ENCODE data around the gene LSM7. TPM values are rescaled to one million over a fixed set of nuclear protein-coding genes. Genes with fewer than 3 reads are reported as not detected.

Gene LSM7
- total and polyA plus RNA-seq, 8 donors = 59.3 to 104 (median 96.0) TPM

GRCh38 chr19:2319551-2319950 is 8.8 kb downstream of the LSM7 start:
- H3K36me3 ChIP-seq = peaks cover 0 to 35% of the 10 kb centered on the region in 2 donors
- peaks cover 0 to 7% of the 10 kb centered on the region in 2 donors for H3K9me3 ChIP-seq
- ATAC-seq = no peak
- intact Hi-C loops (cut with DNase I) = no loop called here
- H3K27me3 ChIP-seq = no peaks in the 10 kb centered on the region
- TF ChIP-seq CTCF (IDR thresholded peaks at IDR 0.05) = no peak
- no peak overlapping the region for H3K4me3 ChIP-seq
- H3K27ac ChIP-seq = no peak overlapping the region
- H3K4me1 ChIP-seq = peaks cover 0 to 9% of the 10 kb centered on the region in 2 donors
- peak in 1 of 4 donors; percentile 65 for DNase-seq

- peaks cover 0 to 29% of the 10 kb centered on the region in 2 donors for H3K36me3 ChIP-seq
- no peak overlapping the region for H3K4me3 ChIP-seq
- TF ChIP-seq CTCF (IDR thresholded peaks at IDR 0.05) = no peak
- intact Hi-C loops (cut with DNase I) = no loop called here
- H3K9me3 ChIP-seq = peaks cover 0 to 7% of the 10 kb centered on the region in 2 donors
- peaks cover 0 to 9% of the 10 kb centered on the region in 2 donors for H3K4me1 ChIP-seq
- ATAC-seq (no peak), DNase-seq (no peak)
- H3K27me3 ChIP-seq = peaks cover 0 to 1% of the 10 kb centered on the region in 2 donors
- no peak overlapping the region for H3K27ac ChIP-seq
Measured at GRCh38 chr19:2318923-2319322, 9.5 kb downstream of the LSM7 start.

GRCh38 chr19:2317756-2318155 is 10.6 kb downstream of the LSM7 start:
- Histone ChIP-seq H3K4me3 (no peak overlapping the region), H3K9me3 (peaks cover 0 to 7% of the 10 kb centered on the region in 2 donors), H3K27me3 (peaks cover 4 to 13% of the 10 kb centered on the region in 2 donors), H3K4me1 (peaks cover 0 to 9% of the 10 kb centered on the region in 2 donors), H3K27ac (no peak overlapping the region), H3K36me3 (peaks cover 0 to 17% of the 10 kb centered on the region in 2 donors)
- intact Hi-C loops (cut with DNase I) = no loop called here
- ATAC-seq = no peak
- no peak for TF ChIP-seq CTCF (IDR thresholded peaks at IDR 0.05)
- DNase-seq = peak in 1 of 4 donors; percentile 75

- no peak for ATAC-seq
- peaks cover 0 to 7% of the 10 kb centered on the region in 2 donors for H3K9me3 ChIP-seq
Measured at GRCh38 chr19:2317300-2317699, 11.1 kb downstream of the LSM7 start.

More at GRCh38 chr19:2317300-2317699, 11.1 kb downstream of the LSM7 start:
- peaks cover 0 to 13% of the 10 kb centered on the region in 2 donors for H3K36me3 ChIP-seq
- no peak for DNase-seq
- no peak overlapping the region for H3K4me3 ChIP-seq
- no peak for TF ChIP-seq CTCF (IDR thresholded peaks at IDR 0.05)
- H3K27ac ChIP-seq = no peak overlapping the region
- peaks cover 7 to 18% of the 10 kb centered on the region in 2 donors for H3K27me3 ChIP-seq
- intact Hi-C loops (cut with DNase I) = no loop called here
- peaks cover 0 to 9% of the 10 kb centered on the region in 2 donors for H3K4me1 ChIP-seq

Data from left lung (tissue), 10 donors.